ENCODE measurements around the gene PPIL1. TPM values are rescaled to one million over a fixed set of nuclear protein-coding genes. Genes with fewer than 3 reads are reported as not detected.

The PPIL1 gene
- total RNA-seq, 2 donors from 2014 or later, result 12.0 to 12.9 TPM

DNA sequence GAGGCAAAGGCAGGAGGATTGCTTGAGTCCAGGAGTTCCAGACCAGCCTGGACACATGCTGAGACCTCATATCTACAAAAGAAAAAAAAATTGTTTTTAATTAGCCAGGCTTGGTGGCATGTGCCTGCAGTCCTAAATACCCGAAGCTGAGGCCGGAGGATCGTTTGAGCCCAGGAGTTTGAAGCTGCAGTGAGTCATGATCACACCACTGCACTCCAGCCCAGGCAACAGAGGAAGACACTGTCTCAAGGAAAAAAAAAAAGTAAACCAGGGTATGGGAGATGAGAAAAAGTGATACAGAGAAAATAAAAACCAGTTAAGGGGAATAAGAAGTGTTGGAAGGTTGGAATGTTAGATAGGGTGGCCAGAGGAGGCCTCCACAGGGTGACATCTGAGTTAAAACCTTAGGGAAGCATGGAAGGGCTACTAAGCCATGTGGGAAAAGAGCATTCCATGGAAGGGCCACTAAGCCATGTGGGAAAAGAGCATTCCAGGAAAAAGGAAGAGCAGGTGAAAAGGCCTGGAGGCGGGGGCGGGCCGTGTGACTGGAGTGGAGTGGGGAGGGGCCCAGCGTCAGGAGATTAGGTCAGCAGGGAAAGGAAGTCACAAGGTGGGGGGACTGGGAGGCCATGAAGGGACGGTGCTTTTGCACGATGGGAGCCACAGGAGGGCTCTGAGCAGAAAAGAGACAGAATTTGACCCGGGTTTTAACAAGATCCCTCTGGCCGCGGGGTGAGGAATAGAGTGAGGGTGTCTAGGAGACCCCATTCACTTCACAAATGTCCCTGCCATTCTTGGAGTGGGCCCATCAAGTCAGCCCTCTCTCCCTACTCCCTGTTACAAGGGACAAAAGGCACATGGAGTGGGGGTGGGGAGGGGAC is 53.7 kb downstream of the PPIL1 start:
- Histone ChIP-seq H3K4me1 (ENCODE audit: control insufficient read depth in 1 of 2, low read depth in 2 of 2) (peaks cover 0 to 6% of the 10 kb centered on the region in 2 donors), H3K27me3 (replicated peaks; ENCODE audit: insufficient read depth) (no peaks in the 10 kb centered on the region), H3K9me3 (no peaks in the 10 kb centered on the region), H3K4me3 (no peak overlapping the region), H3K36me3 (no peaks in the 10 kb centered on the region), H3K27ac (no peak overlapping the region)
- DNase-seq (ENCODE audit: low spot score) (no peak), ATAC-seq (ENCODE audit: insufficient number of reproducible peaks, low FRiP score, low read depth) (no peak)
- TF ChIP-seq, protein P1, sequence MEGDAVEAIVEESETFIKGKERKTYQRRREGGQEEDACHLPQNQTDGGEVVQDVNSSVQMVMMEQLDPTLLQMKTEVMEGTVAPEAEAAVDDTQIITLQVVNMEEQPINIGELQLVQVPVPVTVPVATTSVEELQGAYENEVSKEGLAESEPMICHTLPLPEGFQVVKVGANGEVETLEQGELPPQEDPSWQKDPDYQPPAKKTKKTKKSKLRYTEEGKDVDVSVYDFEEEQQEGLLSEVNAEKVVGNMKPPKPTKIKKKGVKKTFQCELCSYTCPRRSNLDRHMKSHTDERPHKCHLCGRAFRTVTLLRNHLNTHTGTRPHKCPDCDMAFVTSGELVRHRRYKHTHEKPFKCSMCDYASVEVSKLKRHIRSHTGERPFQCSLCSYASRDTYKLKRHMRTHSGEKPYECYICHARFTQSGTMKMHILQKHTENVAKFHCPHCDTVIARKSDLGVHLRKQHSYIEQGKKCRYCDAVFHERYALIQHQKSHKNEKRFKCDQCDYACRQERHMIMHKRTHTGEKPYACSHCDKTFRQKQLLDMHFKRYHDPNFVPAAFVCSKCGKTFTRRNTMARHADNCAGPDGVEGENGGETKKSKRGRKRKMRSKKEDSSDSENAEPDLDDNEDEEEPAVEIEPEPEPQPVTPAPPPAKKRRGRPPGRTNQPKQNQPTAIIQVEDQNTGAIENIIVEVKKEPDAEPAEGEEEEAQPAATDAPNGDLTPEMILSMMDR (IDR thresholded peaks at IDR 0.05), result no peak

- Histone ChIP-seq H3K4me3 (no peak overlapping the region), H3K4me1 (ENCODE audit: control insufficient read depth in 1 of 2, low read depth in 2 of 2) (peaks cover 0 to 6% of the 10 kb centered on the region in 2 donors), H3K27me3 (replicated peaks; ENCODE audit: insufficient read depth) (no peaks in the 10 kb centered on the region), H3K27ac (no peak overlapping the region), H3K36me3 (no peaks in the 10 kb centered on the region), H3K9me3 (no peaks in the 10 kb centered on the region)
- DNase-seq (ENCODE audit: low spot score) (no peak), ATAC-seq (ENCODE audit: insufficient number of reproducible peaks, low FRiP score, low read depth) (no peak)
- TF ChIP-seq, protein P1 (IDR thresholded peaks at IDR 0.05), result no peak
These were observed 55.8 kb downstream of the PPIL1 start for GRCh38 chr6:36818756-36819155.

DNA sequence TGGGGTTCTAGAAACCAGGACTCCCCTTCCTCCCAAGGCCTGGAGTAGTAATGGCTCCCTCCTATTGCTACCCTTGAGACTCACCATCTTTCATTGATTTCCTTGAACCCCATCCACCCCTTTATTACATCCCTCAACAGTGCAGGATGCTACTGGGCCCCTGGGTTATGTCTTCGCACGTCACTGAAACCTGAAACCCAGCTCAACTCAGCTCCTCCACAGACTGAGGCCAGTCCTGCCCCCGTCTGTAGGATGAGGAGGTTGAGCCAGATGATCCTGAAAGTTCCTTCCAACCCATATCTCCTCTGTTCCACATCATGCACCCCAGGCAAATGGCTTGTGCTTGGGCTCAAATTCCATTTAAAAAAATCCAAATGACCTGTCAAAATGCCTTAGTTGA is 56.8 kb downstream of the PPIL1 start:
- Histone ChIP-seq H3K27me3 (replicated peaks; ENCODE audit: insufficient read depth) (no peaks in the 10 kb centered on the region), H3K27ac (no peak overlapping the region), H3K4me1 (ENCODE audit: control insufficient read depth in 1 of 2, low read depth in 2 of 2) (peaks cover 0 to 6% of the 10 kb centered on the region in 2 donors), H3K9me3 (no peaks in the 10 kb centered on the region), H3K36me3 (no peaks in the 10 kb centered on the region), H3K4me3 (no peak overlapping the region)
- TF ChIP-seq, protein P1 (IDR thresholded peaks at IDR 0.05), result no peak
- DNase-seq (ENCODE audit: low spot score) (no peak), ATAC-seq (ENCODE audit: insufficient number of reproducible peaks, low FRiP score, low read depth) (no peak)

DNA sequence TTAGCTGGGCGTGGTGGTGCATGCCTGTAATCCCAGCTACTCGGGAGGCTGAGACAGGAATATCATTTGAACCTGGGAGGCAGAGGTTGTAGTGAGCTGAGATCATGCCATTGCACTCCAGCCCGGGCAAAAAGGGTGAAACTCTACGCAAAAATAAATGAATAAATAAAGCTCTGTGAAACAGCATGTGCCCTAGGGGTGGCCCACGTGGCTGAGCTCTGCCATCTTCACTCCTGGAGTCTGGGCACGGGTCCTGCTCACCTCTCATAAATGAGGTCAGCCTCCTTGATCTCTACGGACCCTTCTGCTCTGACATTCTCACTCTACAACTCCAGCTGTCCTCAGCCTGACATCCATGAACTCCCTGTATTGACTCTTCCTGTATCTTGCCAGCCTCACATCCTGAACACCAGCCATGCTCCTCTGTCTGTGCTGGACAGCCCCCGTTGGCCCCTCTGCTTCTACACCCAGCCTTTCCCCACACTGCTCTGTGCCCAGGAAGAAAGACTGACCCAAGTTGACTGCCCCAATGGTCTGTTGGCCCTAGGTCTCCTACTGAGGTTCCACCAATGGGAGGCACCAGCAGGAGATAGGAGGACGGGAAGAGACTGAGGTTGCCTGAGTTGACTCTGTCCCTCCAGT is 57.3 kb downstream of the PPIL1 start:
- no peaks in the 10 kb centered on the region for H3K36me3 ChIP-seq
- no peak for DNase-seq (ENCODE audit: low spot score)
- H3K27me3 ChIP-seq (replicated peaks; ENCODE audit: insufficient read depth), result no peaks in the 10 kb centered on the region
- H3K4me3 ChIP-seq, result no peak overlapping the region
- no peak for ATAC-seq (ENCODE audit: insufficient number of reproducible peaks, low FRiP score, low read depth)
- no peaks in the 10 kb centered on the region for H3K9me3 ChIP-seq
- peaks cover 0 to 6% of the 10 kb centered on the region in 2 donors for H3K4me1 ChIP-seq (ENCODE audit: control insufficient read depth in 1 of 2, low read depth in 2 of 2)
- no peak overlapping the region for H3K27ac ChIP-seq
- TF ChIP-seq, protein P1 (IDR thresholded peaks at IDR 0.05), result no peak

- peaks cover 0 to 6% of the 10 kb centered on the region in 2 donors for H3K4me1 ChIP-seq (ENCODE audit: control insufficient read depth in 1 of 2, low read depth in 2 of 2)
- H3K27me3 ChIP-seq (replicated peaks; ENCODE audit: insufficient read depth), result no peaks in the 10 kb centered on the region
- TF ChIP-seq, protein P1 (IDR thresholded peaks at IDR 0.05), result no peak
- ATAC-seq (ENCODE audit: insufficient number of reproducible peaks, low FRiP score, low read depth), result no peak
- DNase-seq (ENCODE audit: low spot score), result no peak
- H3K4me3 ChIP-seq, result no peak overlapping the region
- H3K27ac ChIP-seq, result no peak overlapping the region
- H3K36me3 ChIP-seq, result no peaks in the 10 kb centered on the region
- no peaks in the 10 kb centered on the region for H3K9me3 ChIP-seq
These were observed 58.5 kb downstream of the PPIL1 start for GRCh38 chr6:36815962-36816735.
